Amygdala (tissue), 56 donors: ENCODE measurements around the gene SNX22.

Experiments
- DNase-seq, 56 donors: peaks; one replicate each; lab custom pipeline; 2025; lab: John Stamatoyannopoulos, UW

The SNX22 gene

DNA sequence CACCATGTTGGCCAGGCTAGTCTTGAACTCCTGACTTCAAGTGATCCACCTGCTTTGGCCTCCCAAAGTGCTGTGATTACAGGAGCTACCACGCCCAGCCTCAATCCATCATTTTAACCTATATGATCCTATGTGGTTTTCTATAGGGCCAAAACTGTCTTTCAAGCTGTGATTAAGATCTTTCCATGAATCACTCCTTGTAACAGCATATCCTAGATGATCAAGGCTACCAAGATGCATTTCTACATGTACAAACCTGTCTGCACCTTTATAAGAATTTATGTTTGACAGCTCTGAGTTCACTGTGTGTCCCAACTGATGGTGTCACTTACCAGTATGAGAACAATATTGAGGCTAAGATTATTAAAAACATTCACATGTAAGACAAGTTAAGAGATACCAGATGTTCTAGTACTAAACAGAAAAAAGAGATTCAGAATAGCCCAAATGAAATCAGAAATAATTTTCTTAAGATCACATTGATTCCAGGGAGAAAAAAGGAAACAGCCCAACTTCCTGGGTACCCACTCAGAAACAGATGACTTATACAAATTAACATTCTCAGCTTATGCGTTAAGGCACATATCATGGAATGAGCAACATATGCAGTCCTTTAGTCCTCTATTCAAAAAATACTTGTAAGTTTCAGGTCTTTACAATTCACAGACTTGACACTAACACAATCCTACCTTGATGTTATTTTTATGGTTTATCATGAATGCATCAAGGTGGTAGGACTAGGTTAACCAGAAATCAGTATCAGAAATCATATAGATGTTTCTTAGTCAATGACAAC, 36.1 kb downstream of the SNX22 start:
- no peak for DNase-seq

DNA sequence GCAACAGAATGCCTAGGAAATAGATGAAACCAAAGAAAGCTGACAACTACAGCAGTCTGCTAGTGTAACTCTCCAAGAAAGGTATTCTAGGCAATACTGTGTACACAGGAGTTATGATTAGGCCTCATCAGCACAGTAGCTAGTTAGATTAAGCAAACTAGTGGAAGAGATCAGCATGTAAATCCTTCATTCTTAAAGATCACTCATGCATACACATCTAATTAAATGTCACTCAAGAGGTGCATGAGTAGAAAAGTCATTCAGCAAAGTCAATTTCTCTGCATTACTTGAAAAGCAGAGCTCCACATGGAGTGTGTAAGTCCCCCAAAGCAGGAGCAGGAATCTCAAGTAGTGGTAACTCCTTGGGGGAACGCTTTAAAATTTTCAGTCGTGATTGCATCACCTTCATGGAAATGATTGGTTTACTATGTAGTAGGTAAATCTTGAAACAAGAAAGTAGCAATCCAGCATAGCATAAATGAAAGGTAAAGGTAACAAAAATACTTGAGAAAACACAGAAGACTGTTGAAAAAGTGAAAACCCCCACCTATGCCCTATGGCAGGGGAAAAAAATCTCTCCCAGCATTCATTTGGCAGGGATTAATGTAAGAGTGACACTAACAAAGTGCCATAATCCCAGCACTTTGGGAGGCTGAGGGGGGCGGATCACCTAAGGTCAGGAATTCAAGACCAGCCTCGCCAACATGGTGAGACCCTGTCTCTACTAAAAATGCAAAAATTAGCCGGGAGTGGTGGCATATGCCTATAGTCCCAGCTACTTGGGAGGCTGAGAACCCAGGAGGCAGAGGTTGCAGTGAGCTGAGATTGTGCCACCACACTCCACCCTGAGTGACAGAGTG, 40.7 kb downstream of the SNX22 start:
- DNase-seq, result no peak

DNA sequence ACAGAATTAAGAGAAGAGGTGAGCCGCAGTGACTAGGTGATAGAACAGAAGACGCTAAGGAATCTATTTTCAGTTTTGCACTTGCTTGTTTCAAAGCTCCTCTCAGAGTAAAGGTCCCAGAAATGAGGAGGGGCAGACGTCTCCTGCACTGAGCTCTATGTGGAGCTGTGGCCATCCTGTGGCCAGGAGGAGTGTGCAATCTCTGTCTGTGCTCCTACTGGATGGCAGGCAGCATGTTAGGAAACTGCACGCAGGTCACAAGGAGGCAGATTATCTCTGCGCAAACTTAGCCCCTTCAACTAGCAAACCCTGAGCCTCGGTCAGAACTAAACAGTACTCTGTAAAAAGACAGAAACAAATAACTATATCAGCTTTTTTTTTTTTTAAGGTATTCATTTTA, 42.4 kb downstream of the SNX22 start:
- DNase-seq, result no peak

DNA sequence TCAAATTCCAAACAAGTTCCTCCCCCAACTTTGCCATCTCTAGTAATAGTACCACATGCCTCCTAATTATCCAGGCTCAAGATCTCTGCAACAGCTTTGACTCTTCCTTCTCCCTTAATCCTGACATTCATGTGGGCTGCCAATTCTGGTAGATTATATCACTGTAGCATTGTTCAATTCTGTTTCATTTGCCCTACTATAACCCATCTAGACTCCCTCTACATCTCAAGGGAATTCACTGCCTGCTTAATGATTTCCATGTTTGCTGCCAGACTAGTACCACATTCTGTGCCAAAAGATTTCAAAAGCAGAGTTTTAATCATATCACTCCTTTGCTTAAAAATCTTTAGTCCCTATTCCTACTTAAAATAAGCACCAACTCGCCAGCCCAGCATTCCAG, 45.9 kb downstream of the SNX22 start:
- no peak for DNase-seq

DNA sequence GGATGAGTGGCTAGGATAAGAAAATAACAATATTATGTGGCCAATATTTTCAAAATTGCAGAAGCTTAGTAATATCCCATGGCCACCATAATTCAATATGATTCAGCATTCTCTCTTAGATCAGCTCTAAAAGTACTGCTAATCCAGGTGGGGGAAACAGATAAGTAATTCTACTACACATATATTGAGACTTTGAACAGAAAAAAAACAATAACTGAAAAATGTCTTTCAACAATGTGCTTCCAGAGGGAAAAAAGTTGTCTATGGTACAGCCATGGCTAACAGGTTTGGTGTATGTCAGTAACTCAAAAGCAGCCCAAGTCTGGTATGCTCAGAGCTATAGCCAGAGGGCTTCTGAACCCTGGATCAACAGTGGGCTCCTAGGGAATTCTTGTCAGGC, 53.7 kb downstream of the SNX22 start:
- no peak for DNase-seq
